H1 (cell line): Measurements from ENCODE around the gene FSD1L. TPM values are rescaled to one million over a fixed set of nuclear protein-coding genes. Genes with fewer than 3 reads are reported as not detected.

Experiments used
- FOSL1 ChIP-seq: IDR thresholded peaks from 2 replicates; pipeline ENCODE4 v1.6.1; 2011; ENCODE audit warnings: mild to moderate bottlenecking, low read depth, low read length, moderate library complexity; ENCODE audit not compliant: insufficient read depth
- KDM4A ChIP-seq: IDR thresholded peaks from one replicate; pipeline ENCODE4 v1.7.1; 2012; ENCODE audit warnings: low read depth, mild to moderate bottlenecking, moderate library complexity, low read length, inconsistent platforms; ENCODE audit not compliant: severe bottlenecking
- SRF ChIP-seq: IDR thresholded peaks from 2 replicates; pipeline ENCODE4 v1.6.1; 2011; ENCODE audit warnings: mild to moderate bottlenecking, low read depth, low read length, moderate library complexity
- TAF7 ChIP-seq: optimal IDR thresholded peaks from 2 replicates; pipeline ENCODE3; 2011; ENCODE audit warnings: low read depth, mild to moderate bottlenecking, inconsistent platforms, low read length, moderate library complexity, borderline replicate concordance
- YY1 ChIP-seq: IDR thresholded peaks from 2 replicates; pipeline ENCODE4 v1.6.1; 2011; ENCODE audit warnings: low read depth, mild to moderate bottlenecking, low read length
- polyA plus RNA-seq, 7 experiments: library from polyadenylated mRNA; depleted of rRNA in 3 of 7; stranded (reverse) in 5 of 7; unstranded in 2 of 7; fragments of >200 nt in 5 of 7; fragments of 200-250 nt in 2 of 7; gene quantifications; 1 replicate in 5 of 7; 2 replicates in 1 of 7; 4 replicates in 1 of 7; pipeline versions ENCODE4 v1.2.1 to v1.2.3, GENCODE V29; 2011 to 2013; ENCODE audit warnings: missing spikeins in 2 of 7, mixed read lengths in 2 of 7
- total RNA-seq: library from RNA; stranded (reverse); fragmentation: NEBNext Ultra II Directional; extraction: Animal tissue kit (Norgen Biotek cat#: 25700); gene quantifications from 2 replicates; pipeline ENCODE4 v1.2.1, GENCODE V29; 2021
- TF ChIP-seq, protein P1 (sequence below): fragments of 300-600 bp; sonication (generic); IDR thresholded peaks from 2 replicates; pipeline ENCODE4 v1.7.1; 2012; ENCODE audit warnings: low read length, moderate library complexity, mild to moderate bottlenecking, inconsistent platforms; ENCODE audit not compliant: insufficient replicate concordance

The FSD1L gene
- total and polyA plus RNA-seq, 2 of the 8 experiments (the other 6 are each of a cell fraction or from before 2014, with no cell fraction given): 0.91 to 4.8 TPM

DNA sequence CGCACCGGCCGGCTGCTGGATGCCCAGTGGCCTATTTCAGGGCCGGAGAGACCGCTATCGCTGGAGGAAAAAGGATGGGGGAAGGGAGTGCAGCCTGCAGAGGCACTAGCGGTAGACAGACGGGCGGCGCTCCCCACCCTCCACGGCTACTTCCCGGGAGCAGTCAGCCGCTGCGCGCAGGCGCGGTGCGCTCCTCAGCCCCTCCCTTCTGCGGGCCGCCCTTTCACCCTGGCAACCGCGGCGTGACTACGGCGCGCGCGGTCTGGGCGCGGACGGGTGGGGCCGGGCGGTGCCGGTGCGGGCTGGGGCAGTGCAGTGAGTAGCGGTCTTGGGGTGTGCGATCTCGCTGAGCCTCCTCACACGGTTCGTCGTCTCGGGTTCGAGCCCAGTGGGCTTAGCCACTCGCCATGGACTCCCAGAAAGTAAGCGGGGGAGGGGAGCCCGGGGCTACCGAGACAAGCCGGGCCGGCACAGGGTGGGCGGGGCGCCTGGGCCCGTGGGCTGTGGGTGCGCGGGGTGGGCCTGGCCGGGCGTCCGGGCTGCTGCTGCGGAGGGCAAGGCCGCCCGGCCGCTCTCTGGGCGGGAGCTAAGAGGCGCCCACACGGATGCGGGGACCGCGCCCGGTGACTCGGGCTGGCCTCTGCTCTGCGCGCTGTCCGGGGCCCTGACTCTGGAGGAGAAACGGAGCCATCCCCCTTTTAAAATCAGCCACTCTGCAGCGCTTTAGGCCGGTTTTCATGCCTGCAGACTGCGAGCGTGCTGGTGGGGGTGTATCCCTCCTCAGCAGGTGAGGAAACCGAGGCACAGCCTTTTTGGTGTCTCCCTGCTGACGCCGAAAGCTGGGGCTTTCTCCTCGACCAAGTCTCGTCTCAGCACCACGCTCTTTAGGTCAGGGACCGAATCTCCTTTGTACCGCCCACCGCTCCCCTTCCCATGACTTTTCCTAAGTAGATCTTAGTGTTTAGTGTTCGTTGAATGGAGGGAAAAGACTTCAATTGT lies at the start of gene FSD1L (continued):
- TF ChIP-seq, protein P1, sequence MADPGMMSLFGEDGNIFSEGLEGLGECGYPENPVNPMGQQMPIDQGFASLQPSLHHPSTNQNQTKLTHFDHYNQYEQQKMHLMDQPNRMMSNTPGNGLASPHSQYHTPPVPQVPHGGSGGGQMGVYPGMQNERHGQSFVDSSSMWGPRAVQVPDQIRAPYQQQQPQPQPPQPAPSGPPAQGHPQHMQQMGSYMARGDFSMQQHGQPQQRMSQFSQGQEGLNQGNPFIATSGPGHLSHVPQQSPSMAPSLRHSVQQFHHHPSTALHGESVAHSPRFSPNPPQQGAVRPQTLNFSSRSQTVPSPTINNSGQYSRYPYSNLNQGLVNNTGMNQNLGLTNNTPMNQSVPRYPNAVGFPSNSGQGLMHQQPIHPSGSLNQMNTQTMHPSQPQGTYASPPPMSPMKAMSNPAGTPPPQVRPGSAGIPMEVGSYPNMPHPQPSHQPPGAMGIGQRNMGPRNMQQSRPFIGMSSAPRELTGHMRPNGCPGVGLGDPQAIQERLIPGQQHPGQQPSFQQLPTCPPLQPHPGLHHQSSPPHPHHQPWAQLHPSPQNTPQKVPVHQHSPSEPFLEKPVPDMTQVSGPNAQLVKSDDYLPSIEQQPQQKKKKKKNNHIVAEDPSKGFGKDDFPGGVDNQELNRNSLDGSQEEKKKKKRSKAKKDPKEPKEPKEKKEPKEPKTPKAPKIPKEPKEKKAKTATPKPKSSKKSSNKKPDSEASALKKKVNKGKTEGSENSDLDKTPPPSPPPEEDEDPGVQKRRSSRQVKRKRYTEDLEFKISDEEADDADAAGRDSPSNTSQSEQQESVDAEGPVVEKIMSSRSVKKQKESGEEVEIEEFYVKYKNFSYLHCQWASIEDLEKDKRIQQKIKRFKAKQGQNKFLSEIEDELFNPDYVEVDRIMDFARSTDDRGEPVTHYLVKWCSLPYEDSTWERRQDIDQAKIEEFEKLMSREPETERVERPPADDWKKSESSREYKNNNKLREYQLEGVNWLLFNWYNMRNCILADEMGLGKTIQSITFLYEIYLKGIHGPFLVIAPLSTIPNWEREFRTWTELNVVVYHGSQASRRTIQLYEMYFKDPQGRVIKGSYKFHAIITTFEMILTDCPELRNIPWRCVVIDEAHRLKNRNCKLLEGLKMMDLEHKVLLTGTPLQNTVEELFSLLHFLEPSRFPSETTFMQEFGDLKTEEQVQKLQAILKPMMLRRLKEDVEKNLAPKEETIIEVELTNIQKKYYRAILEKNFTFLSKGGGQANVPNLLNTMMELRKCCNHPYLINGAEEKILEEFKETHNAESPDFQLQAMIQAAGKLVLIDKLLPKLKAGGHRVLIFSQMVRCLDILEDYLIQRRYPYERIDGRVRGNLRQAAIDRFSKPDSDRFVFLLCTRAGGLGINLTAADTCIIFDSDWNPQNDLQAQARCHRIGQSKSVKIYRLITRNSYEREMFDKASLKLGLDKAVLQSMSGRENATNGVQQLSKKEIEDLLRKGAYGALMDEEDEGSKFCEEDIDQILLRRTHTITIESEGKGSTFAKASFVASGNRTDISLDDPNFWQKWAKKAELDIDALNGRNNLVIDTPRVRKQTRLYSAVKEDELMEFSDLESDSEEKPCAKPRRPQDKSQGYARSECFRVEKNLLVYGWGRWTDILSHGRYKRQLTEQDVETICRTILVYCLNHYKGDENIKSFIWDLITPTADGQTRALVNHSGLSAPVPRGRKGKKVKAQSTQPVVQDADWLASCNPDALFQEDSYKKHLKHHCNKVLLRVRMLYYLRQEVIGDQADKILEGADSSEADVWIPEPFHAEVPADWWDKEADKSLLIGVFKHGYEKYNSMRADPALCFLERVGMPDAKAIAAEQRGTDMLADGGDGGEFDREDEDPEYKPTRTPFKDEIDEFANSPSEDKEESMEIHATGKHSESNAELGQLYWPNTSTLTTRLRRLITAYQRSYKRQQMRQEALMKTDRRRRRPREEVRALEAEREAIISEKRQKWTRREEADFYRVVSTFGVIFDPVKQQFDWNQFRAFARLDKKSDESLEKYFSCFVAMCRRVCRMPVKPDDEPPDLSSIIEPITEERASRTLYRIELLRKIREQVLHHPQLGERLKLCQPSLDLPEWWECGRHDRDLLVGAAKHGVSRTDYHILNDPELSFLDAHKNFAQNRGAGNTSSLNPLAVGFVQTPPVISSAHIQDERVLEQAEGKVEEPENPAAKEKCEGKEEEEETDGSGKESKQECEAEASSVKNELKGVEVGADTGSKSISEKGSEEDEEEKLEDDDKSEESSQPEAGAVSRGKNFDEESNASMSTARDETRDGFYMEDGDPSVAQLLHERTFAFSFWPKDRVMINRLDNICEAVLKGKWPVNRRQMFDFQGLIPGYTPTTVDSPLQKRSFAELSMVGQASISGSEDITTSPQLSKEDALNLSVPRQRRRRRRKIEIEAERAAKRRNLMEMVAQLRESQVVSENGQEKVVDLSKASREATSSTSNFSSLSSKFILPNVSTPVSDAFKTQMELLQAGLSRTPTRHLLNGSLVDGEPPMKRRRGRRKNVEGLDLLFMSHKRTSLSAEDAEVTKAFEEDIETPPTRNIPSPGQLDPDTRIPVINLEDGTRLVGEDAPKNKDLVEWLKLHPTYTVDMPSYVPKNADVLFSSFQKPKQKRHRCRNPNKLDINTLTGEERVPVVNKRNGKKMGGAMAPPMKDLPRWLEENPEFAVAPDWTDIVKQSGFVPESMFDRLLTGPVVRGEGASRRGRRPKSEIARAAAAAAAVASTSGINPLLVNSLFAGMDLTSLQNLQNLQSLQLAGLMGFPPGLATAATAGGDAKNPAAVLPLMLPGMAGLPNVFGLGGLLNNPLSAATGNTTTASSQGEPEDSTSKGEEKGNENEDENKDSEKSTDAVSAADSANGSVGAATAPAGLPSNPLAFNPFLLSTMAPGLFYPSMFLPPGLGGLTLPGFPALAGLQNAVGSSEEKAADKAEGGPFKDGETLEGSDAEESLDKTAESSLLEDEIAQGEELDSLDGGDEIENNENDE: no peak
- TF ChIP-seq FOSL1 (no peak), SRF (no peak), YY1 (no peak), TAF7 (no peak), KDM4A (peak; percentile 97)
